Activated naive CD4-positive, alpha-beta T cell (primary cell): Measurements from ENCODE around the gene RNF130.

Source experiments
- DNase-seq, 4 experiments: peaks; one replicate each; lab custom pipeline; 2025; lab: John Stamatoyannopoulos, UW

Gene RNF130, protein sequence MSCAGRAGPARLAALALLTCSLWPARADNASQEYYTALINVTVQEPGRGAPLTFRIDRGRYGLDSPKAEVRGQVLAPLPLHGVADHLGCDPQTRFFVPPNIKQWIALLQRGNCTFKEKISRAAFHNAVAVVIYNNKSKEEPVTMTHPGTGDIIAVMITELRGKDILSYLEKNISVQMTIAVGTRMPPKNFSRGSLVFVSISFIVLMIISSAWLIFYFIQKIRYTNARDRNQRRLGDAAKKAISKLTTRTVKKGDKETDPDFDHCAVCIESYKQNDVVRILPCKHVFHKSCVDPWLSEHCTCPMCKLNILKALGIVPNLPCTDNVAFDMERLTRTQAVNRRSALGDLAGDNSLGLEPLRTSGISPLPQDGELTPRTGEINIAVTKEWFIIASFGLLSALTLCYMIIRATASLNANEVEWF

DNA sequence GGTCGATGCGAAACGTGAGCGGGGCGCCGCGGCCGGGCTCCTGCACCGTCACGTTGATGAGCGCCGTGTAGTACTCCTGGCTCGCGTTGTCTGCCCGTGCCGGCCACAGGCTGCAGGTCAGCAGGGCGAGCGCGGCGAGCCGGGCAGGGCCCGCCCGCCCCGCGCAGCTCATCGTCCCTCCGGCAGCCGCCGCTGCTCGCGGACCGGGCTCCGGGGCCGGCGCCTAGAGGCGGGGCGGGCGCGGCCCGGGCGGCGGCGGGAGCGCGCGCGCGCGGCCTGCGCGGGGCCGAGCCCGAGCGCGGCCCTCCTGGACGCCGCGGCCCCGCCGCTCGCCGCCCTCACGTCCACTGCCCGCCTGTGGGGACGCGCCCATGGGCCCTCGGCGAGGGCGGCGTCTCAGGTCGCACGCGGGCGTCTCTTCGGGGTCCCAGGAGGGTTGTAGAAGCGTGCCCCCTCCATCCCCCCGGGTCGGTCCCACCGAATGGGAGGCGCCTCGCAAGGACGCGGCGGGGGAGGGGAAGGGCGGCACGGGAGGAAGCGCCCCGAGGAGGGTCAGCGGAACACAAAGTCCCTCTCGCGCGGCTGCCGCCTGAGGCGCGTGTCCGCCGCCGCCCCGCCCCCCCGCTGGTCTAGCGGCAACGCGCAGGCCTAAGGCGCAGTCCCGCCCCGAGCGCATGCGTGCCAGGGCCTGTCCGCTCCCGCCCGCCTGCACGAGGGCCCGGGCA, at the start of gene RNF130:
Gene RNF130 (minus strand): TSS at position 229 of the 725 bp plus-strand sequence. CDS start 57 bp downstream, at position 172.
- peak; percentile 67 to 82 (median 74) for DNase-seq

DNA sequence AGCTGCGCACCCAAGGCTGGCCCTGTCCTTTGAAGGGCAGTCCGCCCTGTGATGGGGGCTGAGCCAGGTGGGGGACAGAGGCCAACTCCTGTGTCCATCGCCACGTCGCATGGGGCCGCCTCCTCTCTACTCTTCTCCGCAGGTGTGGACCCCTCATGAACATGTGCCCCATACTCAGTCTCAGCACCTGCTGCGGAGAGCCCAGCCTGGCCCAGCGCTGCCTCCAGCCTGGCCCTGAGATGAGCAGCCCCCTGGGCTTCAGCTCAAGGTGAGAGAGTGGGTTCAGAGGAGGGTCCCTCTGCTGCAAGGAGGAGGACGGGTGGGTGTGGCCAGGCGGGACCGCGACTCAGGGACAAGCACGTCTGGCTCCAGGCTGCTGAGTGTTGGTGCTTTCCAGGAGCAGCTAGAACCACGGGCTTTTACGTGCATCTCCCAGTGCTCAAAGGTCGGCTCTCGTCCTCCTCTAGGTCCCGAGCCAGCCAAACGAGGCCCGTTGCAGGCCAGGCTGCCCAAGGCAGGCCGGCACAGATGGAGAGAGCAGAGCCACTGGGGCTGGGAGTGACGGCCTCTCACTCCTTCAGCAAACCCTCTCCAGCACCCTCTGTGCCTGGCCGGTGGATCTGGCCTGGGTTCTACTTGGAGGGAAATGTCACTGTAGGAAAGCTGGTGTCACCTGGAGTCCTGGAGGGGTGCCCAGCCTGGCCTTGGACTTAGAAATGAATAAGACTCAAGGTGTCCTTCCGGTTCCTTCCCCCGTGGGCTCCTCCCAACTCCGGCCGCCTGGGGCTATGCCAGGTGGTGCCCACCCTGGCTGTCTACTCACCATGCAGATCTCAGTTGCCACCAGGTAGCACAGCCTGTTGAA, 48.9 kb upstream of the RNF130 start:
- DNase-seq, result no peak

DNA sequence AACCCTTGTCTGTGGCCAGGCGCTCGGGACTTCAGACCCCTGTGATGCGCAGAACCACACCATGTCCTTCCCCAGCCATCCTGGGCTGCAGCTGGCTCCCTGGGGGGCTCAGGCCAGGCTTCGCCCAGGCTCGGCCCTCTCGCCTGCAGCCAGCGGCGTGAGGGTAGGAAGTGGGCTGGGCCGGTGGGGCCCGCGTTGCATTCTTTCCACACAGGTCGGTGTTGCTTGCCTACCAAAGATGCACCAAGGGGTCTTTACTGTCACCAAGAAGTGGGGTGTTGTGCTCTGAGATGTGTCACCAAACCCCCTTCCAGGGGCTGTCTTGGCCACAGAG, 48.3 kb upstream of the RNF130 start:
- DNase-seq, result no peak

DNA sequence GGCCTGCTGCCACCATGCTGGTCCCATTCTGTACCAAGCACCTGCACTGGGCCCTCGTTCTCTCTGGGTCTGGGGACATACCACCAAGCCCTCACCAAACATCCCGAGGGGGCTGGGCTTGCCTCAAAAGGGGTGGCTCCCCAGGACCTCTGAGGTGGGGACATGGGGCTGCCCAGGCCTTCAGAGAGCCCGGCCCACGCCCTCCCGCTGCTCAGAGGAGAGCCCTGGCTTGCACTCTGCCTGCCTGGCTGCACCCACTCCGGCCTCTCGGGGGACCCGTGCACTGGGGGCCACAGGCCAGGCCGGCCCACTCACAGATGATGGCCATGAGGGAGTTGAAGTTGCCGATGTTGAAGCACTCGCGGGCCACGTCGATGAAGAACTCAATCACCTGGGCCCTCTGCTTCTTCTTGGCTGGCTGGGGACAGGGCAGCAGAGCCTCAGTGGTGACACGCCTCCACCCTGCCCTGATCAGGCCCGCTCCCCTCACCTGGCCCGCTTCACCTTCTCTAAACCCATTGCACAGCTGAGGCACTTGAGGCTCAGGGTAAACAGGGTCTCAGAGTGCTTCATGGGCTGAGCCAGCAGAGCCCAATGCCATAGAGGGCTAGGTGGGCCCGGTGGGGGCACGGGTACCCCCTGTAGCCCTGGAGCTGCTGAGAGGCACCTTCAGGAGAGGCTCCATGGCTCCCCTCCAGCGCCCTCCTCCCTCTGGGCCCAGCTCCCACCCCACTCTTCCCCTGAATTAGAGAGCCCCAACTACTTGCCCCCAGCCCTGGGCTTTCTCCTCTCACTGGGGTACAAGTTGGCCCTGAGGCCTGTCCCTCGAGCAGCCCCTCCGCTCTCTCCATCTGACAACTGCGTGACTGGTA, 47.7 kb upstream of the RNF130 start:
- no peak for DNase-seq

DNA sequence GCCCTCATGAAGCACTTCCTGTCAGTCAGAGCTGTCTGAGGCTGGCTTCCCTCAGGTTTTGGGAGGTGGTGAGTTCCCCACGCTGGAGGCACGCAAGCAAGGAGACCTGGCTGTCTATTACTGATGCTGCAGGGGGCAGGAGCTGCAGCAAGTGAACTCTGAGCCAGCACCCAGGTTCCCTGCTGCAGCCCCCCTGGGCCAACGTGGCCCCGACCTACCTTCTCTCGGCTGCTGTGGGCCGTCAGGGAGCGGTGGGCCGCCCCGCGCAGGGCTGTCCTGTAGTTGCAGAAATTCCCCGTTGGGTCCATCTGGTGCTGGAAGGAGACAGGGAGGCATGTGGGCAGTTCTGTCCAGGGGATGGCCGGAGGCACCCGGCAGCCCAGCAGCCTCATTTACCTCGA, 46.8 kb upstream of the RNF130 start:
- no peak for DNase-seq

DNA sequence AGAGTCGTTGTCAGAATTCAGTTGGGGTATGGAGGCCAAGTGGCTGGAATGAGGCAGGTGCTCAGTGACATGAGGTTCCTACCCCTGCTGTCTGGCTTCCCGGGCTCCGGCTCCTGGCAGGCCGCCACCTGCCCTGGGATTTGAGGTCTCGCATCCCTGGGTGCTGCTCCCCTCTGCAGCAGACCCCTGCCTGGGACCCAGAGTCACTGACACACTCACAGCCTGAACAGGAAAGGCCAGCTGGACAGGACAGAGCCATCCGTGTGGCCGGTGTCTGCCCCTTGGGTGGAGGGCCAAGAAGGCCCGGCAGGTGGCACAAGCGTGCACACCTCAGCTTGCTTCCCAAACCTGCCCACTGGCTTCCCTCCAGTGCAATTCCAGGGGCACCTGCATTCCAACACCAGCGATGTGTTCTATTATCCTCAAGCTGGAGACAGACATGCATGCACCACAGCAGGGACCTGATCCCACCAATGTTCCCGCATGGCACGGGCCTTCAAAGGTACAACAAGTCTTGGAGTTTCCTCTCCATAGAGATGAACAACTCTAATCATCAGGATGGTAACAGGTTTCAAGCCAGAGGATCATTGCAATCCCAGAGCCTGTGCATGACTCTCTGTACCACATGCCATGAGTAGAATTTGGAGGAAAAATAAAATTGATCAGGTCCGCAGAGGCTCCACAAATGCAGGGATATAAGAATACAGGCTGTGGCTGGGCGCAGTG, 45.6 kb upstream of the RNF130 start:
- no peak for DNase-seq

DNA sequence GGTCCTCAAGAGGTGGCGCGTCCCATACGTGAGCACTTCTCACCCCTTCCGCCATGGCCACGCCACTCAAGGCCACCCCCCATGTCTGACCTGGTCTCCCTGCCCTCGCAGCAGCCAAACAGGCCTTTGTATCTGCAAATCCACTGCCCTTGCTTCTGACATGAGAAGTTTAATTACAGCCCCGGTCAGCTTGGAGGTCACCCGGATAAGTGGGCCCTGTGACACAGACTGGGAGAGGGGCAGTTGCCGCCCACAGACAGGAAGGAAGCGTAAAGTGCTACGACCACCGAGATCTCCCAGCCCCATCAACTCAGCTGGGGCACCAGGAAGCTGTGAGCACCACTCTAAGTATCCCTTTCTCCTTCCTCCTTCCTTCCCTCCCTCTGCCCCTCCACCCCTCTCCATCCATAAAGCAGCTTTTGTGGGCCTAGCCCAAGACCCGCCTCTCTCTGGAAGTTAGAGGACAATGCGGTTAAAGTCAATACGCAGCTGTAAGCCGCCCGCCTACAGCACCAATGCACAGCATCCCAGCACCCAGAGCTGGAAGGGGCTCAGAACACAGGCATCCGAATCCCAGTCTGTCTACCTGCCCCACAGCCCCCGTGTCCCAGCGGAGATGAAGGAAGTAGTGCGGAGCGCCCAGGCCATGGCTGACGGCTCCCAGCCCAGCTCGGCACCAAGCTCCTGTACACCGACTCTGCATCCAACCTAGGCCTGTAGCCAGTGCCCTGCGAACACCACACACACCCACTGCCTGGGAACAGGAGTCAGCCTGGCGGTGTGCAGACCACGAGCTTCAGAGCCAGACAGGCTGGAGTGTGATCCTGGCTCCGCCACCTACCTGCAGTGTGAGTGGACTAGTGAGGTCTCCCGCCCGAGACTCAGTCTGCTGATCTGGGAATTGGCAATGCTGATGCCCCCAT, 44.8 kb upstream of the RNF130 start:
- no peak for DNase-seq

DNA sequence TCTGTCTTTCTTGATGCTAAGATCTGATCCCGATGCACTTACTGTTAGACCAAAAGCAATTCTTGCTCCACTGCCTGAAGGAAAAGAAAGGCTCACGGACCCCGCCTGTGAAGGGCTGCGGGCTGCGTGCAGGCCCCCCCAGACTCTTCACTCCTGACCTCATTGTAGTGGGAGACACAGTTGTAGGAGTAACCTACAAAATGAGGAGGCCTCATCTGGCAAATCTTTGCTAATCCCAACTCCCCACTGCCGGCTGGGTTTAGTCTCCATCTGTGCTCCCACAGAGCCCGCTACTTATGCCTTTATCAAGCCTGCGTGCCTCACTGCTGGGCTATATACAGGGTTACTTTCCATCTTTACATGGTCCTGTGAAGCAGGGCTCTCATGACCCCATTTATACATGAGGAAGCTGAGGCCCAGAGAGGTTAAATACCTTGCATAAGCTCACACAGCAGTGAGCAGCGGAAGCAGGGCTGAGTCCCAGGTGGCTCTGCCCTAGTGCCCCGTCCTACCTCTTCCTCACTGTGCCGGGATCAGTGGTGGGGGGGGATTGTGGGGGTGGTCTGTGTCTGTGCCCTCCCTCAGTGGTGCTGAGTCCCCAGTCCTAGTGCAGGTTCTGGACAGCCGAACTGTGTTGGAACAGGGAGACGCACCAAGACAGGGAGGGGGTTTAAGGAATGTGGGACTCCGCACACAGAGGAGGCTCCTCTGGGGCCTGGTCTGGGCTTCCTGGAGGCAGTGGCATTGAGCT, 43.9 kb upstream of the RNF130 start:
- no peak for DNase-seq

DNA sequence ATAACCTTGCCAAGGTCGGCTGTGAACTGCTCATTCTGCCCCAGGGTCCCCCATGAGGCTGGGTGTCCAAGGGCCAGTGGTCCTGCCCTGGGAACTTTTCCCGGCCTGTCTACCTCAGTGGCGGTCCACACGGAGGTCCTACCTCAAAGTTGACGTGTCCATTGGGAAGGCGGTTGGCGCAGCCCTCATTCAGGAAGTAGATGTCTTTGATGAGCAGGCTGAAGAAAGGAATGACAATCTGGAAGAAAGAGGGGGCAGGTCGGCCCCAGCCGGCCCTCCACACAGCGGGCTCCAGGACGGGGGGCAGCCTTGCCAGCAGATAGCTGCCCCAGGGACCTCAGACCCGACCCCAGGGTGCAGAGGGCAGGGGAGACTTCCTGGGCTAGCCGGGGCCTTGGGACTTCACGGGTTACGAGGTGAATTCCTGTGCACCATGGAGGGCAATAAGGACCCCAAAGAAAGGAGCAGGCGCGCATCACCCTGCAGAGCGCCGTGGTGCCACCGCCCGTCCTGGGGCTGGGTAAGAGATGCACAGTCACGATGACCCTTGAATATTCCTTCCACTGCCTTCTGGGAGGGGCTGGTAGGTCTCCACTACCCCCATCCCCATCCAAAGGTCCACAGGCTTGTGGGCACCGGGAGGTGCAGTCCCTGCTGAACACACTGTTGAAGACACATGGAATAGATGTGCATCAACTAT, 42.9 kb upstream of the RNF130 start:
- DNase-seq, result no peak

DNA sequence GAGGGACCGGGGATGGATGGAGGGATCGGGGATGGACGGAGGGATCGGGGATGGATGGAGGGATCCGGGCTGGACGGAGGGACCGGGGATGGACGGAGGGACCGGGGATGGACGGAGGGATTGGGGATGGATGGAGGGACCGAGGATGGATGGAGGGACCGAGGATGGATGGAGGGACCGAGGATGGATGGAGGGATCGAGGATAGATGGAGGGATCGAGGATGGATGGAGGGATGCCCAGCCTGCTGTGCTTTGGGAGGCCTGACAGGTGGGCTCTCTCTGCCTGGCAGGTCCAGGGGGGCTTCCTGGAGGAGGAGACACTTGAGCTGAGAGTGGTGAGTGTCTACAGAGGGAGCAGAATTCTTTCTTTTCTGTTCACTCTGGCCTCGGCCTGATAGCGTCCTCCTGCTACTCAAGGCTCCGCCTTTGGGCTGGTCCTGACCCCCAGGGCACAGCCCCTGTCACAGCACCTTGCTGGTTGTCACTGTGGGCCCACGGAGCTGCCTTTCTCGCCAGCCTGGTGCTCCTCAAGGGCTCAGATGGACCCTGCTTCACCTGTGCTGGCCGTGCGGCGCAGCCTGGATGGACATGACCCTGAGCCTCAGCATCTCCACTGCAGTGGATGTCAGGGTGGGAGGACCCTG, 42.2 kb upstream of the RNF130 start:
- DNase-seq, result no peak

DNA sequence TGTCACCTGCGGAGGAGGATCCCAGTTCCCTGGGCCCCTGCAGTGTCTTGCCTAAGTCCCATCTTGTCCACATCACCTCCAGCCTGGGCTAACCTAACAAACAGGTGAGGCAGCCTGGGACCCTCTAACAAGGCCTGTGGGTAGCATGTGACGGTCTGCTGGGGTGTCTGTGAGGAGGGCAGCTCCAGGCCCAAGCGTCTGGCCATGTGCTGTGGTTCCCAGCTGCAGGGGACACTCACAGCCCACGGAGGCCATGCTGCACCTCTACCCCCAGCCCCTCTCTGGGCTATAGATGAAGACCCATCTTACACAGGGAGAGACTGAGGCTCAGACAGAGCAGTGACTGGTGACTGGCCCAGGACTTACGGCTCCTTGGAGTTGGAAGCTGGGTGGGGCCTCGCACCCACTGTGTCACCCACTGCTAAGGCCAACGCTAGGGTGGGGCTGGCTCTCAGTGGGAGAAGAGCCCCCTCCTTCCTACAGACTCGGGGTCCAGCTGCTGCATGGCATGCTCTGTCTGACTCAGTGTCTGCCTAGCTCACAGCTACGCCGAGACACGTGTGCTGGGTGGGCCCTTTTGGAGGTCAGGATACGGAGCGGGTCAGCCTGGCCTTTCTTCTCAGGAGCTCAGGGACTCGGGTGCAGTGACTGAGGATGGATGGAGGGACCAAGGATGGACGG, 40.8 kb upstream of the RNF130 start:
- no peak for DNase-seq

DNA sequence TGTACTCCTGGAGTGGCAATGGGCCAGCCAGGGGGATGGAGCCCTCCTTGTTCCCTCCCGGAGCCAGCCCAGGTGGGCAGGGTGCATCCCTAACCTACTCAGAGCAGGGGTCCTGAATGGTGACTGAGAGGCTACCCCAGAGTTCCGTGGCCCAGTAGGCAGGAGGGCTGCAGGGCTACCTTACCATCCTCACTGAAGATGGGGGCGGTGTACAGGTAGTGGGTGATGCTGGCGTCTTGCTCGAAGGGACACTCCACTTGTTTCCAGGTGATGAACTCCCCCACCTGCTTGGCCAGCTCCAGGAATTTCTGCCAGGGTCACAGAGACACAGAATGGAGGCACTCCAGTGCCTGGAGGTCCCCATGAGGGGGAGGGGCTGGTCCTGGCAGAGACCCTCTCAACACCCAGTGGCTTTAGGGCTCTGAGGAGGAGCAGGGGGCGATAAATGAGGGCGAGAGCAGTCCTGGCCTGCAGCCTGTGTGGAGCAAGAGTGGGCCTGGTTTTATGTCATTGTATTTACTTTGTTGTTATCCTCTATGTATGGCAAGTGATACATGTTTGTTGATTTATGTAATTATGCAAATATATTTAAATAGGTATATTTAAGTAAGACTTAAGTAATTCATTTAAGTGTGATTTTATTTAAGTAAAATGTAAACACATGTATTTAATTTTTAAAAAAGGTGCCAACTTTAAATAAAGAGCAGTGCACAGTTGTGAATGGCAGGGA, 39.9 kb upstream of the RNF130 start:
- DNase-seq, result no peak

DNA sequence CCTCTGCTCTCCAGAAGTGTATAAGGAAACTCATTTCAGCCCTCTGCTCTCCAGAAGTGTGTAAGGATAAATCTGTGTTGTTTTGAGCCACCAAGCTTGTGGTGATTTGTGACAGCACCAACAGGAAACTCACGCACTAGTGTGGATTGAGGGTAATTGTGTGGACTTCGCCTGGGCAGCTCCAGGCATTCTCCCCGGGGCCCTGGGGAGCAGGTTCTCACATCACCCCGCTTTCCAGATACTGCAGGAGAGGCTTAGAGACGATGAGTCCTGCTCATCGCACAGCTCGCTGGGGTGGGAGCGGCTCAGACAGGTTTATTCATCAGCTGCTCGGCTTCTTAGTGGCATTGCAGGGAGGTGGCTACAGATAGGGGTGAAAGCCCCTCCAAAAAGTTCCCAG, 38.4 kb upstream of the RNF130 start:
- no peak for DNase-seq

DNA sequence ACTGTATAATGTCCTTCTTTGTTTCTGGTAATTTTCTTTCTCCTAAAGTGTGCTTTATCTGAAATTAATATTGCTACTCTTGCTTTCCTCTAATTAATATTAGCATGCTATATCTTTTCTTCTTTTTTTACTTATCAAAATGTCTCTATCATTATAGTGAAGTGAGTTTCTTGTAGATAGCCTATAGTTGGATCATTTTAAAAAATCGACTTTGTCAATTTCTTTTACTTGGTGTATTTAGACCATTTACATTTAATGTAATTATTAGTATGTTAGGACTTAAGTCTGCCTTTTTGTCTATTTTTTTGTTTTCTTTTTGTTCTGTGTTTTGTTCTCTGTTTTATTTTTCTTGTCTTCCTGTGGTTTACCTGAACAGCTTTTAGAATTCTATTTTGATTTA, 35.4 kb upstream of the RNF130 start:
- no peak for DNase-seq

DNA sequence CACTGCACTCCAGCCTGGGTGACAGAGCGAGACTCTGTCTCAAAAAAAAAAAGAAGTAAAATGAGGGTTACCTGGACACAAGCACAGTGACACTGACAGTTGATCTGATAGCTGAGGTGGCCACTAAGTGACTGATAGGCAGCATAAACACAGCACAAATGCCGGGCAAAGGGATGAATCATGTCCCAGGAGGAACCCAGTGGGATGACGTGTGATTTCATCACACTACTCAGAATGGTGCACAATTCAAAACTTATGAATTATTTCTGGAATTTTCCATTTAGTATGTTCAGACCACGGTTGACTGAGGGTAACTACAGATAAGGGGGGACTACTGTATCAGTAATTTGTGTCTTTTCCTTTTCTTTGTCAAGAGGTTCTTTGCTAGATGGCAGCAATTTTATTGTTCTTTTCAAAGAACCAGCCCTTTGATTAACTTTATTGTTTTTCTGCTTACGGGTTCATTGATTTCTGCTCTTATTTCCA, 34.3 kb upstream of the RNF130 start:
- no peak for DNase-seq

DNA sequence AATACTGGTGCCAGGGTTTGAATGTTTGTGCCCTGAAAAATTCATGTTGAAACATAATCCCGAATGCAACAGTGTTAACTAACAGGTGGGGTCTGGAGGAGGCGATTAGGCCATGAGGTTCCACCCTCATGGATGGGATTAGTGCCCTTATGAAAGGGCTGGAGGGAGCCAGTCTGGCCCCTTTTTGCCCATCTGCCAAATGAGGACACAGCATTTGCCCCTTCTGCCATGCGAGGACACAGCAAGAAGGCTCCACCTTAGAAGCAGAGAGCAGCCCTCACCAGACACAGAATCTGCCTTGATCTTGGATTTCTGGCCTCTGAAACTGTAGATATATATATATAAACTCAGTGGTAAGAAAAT, 32.6 kb upstream of the RNF130 start:
- DNase-seq, result no peak
